Activated CD8-positive, alpha-beta memory T cell treated with anti-CD3 and anti-CD28 coated beads for 1 hour (primary cell): ENCODE results near the gene ACKR1.

Source experiments
- DNase-seq, 2 donors: peaks; one replicate each; pipeline ENCODE4 v3.0.0-alpha.2; 2020; ENCODE audit warnings: low read depth in 1 of 2; ENCODE audit errors: extremely low read depth in 1 of 2

Gene ACKR1

GRCh38 chr1:159204161-159205141, at the start of gene ACKR1:
ACKR1 (plus strand) TSS chr1:159204875; CDS start chr1:159204960, 85 bp downstream.
- no peak for DNase-seq

- peak; percentile 9 to 37 for DNase-seq
Measured at GRCh38 chr1:159161001-159161718, 43.5 kb upstream of the ACKR1 start.

- no peak for DNase-seq
Measured at GRCh38 chr1:159161719-159162026, 43.0 kb upstream of the ACKR1 start.

- DNase-seq, result no peak
Measured at GRCh38 chr1:159162516-159163265, 42.0 kb upstream of the ACKR1 start.

- DNase-seq, result no peak
Measured at GRCh38 chr1:159163614-159164228, 41.0 kb upstream of the ACKR1 start.

GRCh38 chr1:159168043-159168442, 36.6 kb upstream of the ACKR1 start:
- DNase-seq, result no peak

GRCh38 chr1:159170639-159171038, 34.0 kb upstream of the ACKR1 start:
- DNase-seq, result no peak

GRCh38 chr1:159171254-159171687, 33.4 kb upstream of the ACKR1 start, which contains the start of gene CADM3:
CADM3 (plus strand) TSS chr1:159171615; CDS start chr1:159171766, 151 bp downstream.
- DNase-seq, result no peak

GRCh38 chr1:159171688-159172501, 32.8 kb upstream of the ACKR1 start:
- no peak for DNase-seq

GRCh38 chr1:159172614-159173291, 31.9 kb upstream of the ACKR1 start:
- no peak for DNase-seq

GRCh38 chr1:159173320-159173719, 31.4 kb upstream of the ACKR1 start:
- DNase-seq, result no peak

- no peak for DNase-seq
Measured at GRCh38 chr1:159175571-159175970, 29.1 kb upstream of the ACKR1 start.

- no peak for DNase-seq
Measured at GRCh38 chr1:159177272-159177907, 27.3 kb upstream of the ACKR1 start.

- no peak for DNase-seq
Measured at GRCh38 chr1:159179906-159180305, 24.8 kb upstream of the ACKR1 start.

- no peak for DNase-seq
Measured at GRCh38 chr1:159180516-159180915, 24.2 kb upstream of the ACKR1 start.

- DNase-seq, result no peak
Measured at GRCh38 chr1:159181328-159182024, 23.2 kb upstream of the ACKR1 start.

GRCh38 chr1:159184201-159184600, 20.5 kb upstream of the ACKR1 start:
- DNase-seq, result no peak

GRCh38 chr1:159185121-159185520, 19.6 kb upstream of the ACKR1 start:
- DNase-seq, result no peak
